Neural progenitor cell (in vitro differentiated cells): ENCODE data around the gene EIF5A. TPM values are rescaled to one million over a fixed set of nuclear protein-coding genes. Genes with fewer than 3 reads are reported as not detected.

ENCODE experiments used
- small RNA-seq: library from RNA; depleted of rRNA; stranded (forward); fragments of <200 nt; gene quantifications from one replicate; pipeline ENCODE3, GENCODE V24; 2015
- total RNA-seq: library from RNA; depleted of rRNA; stranded (reverse); fragments of >200 nt; gene quantifications from 2 replicates; pipeline ENCODE4 v1.2.3, GENCODE V29; 2015; ENCODE audit warnings: low replicate concordance

Gene EIF5A
- total RNA-seq, 1 donor from 2014 or later = 251 TPM

Small RNA genes within 50 kb of the gene (small RNA-seq; reads per million reads assigned to genes)
- gene AC026954.2 = not detected
- not detected for gene RF00019

Other genes with a start within 250 kb of the EIF5A start
- not detected in 2 replicates for gene CLEC10A, start 227.4 kb upstream of the EIF5A start, total RNA-seq
- gene ASGR2, start 192.8 kb upstream of the EIF5A start, total RNA-seq = not detected in 2 replicates
- 3.1 and 4.4 TPM in 2 replicates for gene ASGR1, start 128.3 kb upstream of the EIF5A start, total RNA-seq
- 23.5 and 50.5 TPM in 2 replicates for gene DLG4, start 87.8 kb upstream of the EIF5A start, total RNA-seq
- gene ACADVL, start 87.7 kb upstream of the EIF5A start, total RNA-seq = 86.7 and 194 TPM in 2 replicates
- 43.9 and 113 TPM in 2 replicates for gene DVL2, start 73.1 kb upstream of the EIF5A start, total RNA-seq
- 31.6 and 59.1 TPM in 2 replicates for gene PHF23, start 68.2 kb upstream of the EIF5A start, total RNA-seq
- 225 and 276 TPM in 2 replicates for gene GABARAP, start 65.2 kb upstream of the EIF5A start, total RNA-seq
- 46.5 and 55.3 TPM in 2 replicates for gene CTDNEP1, start 55.9 kb upstream of the EIF5A start, total RNA-seq
- 17.5 and 42.2 TPM in 2 replicates for gene ELP5, start 55.4 kb upstream of the EIF5A start, total RNA-seq
- gene CLDN7, start 45.1 kb upstream of the EIF5A start, total RNA-seq = 0.32 and 1.3 TPM in 2 replicates
- 1.7 and 7.3 TPM in 2 replicates for gene SLC2A4, start 25.9 kb upstream of the EIF5A start, total RNA-seq
- gene YBX2, start 13.0 kb upstream of the EIF5A start, total RNA-seq = 2.7 and 9.1 TPM in 2 replicates
- gene GPS2, start 7.7 kb downstream of the EIF5A start, total RNA-seq = 20.5 and 41.8 TPM in 2 replicates
- 5.1 and 26.3 TPM in 2 replicates for gene NEURL4, start 21.7 kb downstream of the EIF5A start, total RNA-seq
- gene ACAP1, start 28.9 kb downstream of the EIF5A start, total RNA-seq = 0.65 and 2.7 TPM in 2 replicates
- 2.7 and 8.2 TPM in 2 replicates for gene KCTD11, start 44.5 kb downstream of the EIF5A start, total RNA-seq
- gene TMEM95, start 47.5 kb downstream of the EIF5A start, total RNA-seq = not detected in 2 replicates
- 1.8 and 4.0 TPM in 2 replicates for gene TNK1, start 73.5 kb downstream of the EIF5A start, total RNA-seq
- gene PLSCR3, start 86.9 kb downstream of the EIF5A start, total RNA-seq = 6.6 and 17.5 TPM in 2 replicates
- 72.0 and 152 TPM in 2 replicates for gene TMEM256, start 96.5 kb downstream of the EIF5A start, total RNA-seq
- 13.9 and 36.5 TPM in 2 replicates for gene NLGN2, start 100.2 kb downstream of the EIF5A start, total RNA-seq
- not detected in 2 replicates for gene SPEM1, start 112.7 kb downstream of the EIF5A start, total RNA-seq
- not detected in 2 replicates for gene SPEM2, start 118.0 kb downstream of the EIF5A start, total RNA-seq
- gene SPEM3, start 121.2 kb downstream of the EIF5A start, total RNA-seq = not detected in 2 replicates
- 1.0 and 1.6 TPM in 2 replicates for gene TMEM102, start 127.8 kb downstream of the EIF5A start, total RNA-seq
- gene FGF11, start 131.9 kb downstream of the EIF5A start, total RNA-seq = 7.6 and 14.9 TPM in 2 replicates
- 7.4 and 7.5 TPM in 2 replicates for gene CHRNB1, start 137.4 kb downstream of the EIF5A start, total RNA-seq
- gene ZBTB4, start 172.0 kb downstream of the EIF5A start, total RNA-seq = 5.4 and 15.5 TPM in 2 replicates
- gene SLC35G6, start 173.8 kb downstream of the EIF5A start, total RNA-seq = not detected in 2 replicates
- gene POLR2A, start 176.7 kb downstream of the EIF5A start, total RNA-seq = 32.7 and 51.4 TPM in 2 replicates
- 0.75 and 2.4 TPM in 2 replicates for gene TNFSF12, start 241.4 kb downstream of the EIF5A start, total RNA-seq